LNCAP (cell line): Measurements from ENCODE around the gene USP12.

Source experiments
- CTCF ChIP-seq: fragments of 450-650 bp; IDR thresholded peaks from 2 replicates; pipeline ENCODE4 v1.5.1; 2017; ENCODE audit warnings: mild to moderate bottlenecking

The USP12 gene

GRCh38 chr13:27027086-27027667 is 144.4 kb downstream of the USP12 start:
- TF ChIP-seq CTCF, result no peak

GRCh38 chr13:27026396-27026795 is 145.2 kb downstream of the USP12 start:
- TF ChIP-seq CTCF, result no peak

- TF ChIP-seq CTCF, result no peak
These were observed 146.7 kb downstream of the USP12 start for GRCh38 chr13:27024776-27025492.

- no peak for TF ChIP-seq CTCF
These were observed 147.5 kb downstream of the USP12 start for GRCh38 chr13:27024074-27024461.

- no peak for TF ChIP-seq CTCF
These were observed 148.1 kb downstream of the USP12 start for GRCh38 chr13:27023385-27024073.

GRCh38 chr13:27022571-27023311 is 148.9 kb downstream of the USP12 start:
- no peak for TF ChIP-seq CTCF

- no peak for TF ChIP-seq CTCF
These were observed 151.2 kb downstream of the USP12 start for GRCh38 chr13:27020415-27020814.
